Eye (tissue), 1 donor: ENCODE data around the gene CASZ1.
A peak's percentile ranks its signal among the peaks of the same experiment; 100 is the strongest.

Source experiments
- DNase-seq: peaks from one replicate; pipeline ENCODE4 v3.0.0-alpha.2; 2015

The CASZ1 gene

DNA sequence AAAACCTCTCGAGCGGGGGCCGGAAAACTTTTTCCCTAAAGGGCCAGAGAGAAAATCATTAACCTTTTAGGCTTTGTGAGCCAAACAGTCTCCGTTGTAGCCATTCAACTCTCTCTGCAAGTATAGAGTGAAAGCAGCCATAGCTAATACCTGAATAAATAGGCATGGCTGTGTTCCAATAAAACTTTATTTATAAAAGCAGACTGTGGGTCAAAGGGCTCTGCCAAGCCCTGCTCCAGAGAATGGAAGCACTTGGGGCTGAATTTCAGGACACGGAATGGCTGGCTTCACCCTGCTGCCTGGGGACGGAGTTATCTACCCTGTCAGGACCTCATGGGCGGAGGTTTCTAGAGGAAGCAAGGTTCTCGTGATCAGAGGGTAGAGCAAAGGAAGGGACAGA, 92.7 kb downstream of the CASZ1 start:
- DNase-seq = no peak

- DNase-seq = peak; percentile 83
These were observed 95.3 kb downstream of the CASZ1 start for GRCh38 chr1:10701145-10701544.

DNA sequence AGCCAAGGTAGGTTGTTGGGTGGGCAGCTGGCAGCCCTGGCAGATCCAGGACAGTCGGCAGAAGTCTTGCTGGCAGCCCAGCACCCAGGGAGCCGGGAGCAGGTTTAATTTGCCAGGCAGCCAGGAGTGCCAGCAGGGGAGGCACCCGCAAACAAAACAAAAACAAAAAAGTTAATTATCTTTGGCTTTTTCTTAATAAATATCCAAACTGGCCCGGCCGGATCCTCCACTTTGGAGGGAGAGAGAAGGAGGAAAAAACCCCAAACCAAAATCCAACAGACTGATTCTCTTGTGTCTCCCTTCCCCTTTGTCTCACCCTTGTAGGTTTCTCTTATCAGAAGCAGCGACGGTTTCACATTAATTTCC, 97.0 kb downstream of the CASZ1 start:
- no peak for DNase-seq

DNA sequence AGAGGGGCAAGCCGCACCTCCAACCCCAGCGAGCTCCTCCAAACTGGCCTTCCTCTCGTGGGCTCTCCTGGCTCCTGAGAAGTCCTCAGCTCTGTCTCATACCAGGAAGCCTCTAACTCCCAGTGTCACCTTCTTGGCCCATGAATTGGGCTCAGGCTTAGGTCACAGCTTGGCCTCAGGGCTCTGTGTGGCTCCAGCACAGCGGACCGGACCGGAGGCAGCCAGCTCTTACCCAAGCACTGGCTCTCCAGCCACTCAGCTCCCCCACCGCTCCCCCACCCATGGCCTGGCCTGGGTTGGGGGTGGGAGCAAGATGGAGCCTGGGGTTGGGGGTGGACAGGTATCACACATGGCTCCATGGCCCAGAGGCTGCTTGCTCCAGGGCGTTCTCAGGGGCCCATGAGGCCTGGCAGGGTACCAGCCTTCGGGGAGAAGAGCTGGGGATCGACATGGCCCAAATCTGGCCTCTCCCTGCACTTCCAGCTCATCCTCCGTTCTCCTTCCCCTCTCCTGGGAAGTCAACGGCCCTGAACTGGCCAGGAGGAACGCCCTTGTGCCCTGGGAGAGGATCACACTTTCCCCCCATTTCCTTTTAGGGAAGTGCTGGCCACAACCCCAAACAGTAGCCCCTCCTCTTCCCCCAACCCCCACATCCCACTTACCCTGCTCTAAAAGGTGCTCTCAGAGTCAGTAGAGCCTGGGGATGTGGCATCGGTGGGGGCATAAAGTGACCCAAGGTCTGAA, 97.5 kb downstream of the CASZ1 start:
- DNase-seq = no peak

DNA sequence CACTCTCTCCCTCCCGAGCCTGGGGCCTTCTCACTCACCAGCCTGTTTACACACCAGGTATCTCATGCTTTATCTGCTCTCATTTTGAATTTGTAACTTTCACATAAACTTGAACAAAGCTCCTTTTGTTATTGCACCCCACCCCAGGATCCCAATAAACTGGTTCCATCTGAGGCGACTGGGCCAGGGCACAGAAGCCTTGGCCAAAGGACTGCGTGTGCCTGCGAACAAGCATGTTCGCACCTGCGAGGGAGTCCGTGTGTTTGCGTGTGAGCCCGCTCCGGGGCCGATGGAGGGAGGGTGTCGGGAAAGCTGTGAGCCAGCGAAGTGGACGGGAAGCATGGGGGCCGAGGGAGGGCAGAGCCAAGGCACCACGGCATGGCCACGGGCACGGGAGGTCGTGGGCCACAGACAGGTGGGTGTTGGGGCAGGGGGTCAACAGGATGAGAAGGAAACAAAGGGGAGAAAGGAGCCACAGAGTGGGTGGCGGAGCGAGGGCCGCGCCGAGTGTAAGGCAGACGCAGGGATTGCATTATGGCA, 98.8 kb downstream of the CASZ1 start:
- no peak for DNase-seq

DNA sequence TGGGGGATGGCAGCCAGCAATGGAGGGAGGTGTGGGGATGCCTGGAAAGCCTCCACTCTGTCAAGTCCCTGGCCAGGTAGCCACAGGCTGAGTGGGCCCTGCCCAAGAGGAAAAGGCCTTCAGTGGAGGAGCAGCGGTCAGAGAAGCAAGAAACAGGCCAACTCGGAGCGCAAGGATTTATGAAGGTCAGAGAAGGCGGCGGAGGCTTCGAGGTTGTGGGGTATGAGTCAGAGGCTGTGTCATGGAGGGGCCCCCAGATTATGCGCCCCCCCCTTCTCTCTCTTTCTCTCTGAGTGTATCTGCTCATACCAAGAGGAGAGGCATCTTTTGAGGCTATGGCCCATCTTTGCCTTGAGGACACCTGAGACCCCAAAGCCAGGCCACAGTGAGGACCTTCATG, 99.5 kb downstream of the CASZ1 start:
- no peak for DNase-seq

GRCh38 chr1:10694633-10695627, 101.5 kb downstream of the CASZ1 start:
- DNase-seq = peak; percentile 93

DNA sequence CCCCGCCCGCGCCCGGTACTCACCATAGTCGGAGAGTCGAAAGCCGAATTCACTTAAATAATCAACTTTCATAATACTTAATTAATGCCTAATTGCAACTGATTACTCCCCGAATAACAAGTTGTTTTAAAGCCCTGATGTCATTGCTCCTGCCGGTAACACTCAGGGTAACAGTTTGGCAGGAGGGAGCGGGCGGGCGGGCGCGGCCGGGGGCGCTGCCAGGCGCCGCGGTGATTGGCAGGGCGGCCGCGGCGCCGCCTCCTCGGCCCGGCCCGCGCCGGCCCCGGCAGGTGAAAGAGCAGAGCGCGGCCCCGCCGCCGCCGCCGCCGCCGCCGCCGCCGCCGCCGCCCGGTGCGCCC, 102.2 kb downstream of the CASZ1 start:
- peak; percentile 73 for DNase-seq

DNA sequence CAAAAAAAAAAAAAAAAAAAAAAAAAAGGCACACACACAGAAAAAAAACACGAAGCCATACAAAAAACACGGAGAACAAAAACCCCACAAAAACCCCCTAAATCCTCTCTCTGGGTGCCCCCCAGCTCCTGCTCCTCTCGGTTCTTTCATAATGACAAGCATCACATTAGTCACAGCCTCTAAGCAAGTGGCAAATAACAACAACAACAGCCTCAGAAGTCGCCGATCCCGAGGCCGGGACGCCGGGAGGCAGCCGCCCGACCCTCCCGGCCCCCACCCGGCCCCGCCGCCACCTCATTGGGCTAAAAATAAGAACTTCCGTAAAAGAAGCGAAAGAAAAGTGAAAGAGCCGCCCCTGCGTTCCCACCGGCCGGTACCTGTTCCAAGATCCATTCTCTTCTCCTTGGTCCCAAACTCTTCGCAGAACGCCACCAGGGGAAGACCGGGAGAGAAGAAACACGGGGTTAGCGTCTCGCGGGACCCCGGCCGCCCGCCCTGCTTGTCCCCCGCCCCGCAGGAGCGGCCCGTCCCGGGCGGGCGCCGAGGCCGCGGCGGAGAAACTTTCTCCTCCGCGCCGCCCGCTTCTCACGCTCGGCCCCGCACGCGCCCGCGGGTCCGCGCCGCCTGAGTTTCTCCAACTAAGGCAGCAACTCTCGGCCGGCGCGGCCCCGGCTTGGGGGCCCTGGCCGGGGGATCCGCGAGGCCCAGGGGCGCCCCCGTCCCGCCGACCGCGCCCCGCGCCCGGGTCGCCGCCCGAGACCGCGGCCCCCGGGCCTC, 102.8 kb downstream of the CASZ1 start:
- peak; percentile 66 for DNase-seq

DNA sequence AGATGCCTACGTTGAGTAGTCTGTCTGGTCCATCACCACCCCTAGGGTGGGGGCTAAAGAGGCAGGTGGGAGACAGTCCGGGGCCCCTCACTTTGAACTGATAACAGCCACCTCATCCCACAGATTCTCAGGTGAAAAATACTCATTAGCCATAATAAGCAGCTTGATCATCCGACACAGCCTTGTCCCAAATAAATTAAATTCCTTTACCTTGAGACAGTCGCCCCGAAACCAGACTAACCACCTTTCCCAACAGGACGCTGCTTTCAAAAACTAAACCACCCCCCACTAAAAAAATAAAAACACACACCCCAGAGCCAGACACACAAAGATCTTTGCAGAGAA, 103.3 kb downstream of the CASZ1 start:
- DNase-seq = no peak

DNA sequence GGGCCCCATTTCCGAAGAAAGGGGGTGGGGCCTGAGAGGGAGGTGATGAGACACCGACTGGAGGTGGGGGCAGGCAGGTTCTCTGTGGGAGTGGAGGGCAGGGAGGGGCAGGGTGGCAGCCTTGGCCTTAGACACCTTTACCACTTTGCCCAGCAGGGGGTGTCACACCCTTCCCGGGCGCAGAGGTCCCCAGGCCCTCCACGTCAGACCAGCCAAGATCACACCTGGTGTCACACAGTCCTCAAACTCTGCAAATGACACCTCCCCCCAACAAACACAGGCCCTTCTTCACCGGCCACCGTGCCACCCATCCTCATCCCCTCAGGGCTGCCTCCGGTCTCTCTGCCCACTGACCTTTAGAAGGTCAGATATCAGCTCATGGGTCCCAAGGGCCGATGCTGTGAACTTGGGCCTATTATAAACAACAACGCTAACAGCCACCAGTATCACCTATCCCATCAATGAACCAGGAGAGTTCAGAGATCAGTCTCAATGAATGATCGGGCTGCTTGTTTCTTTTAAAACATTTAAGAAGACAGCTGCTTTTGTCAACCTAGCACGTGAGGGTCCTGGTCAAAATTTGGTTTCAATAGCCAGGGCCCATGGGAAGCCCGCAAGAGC, 103.9 kb downstream of the CASZ1 start:
- DNase-seq = peak; percentile 20

DNA sequence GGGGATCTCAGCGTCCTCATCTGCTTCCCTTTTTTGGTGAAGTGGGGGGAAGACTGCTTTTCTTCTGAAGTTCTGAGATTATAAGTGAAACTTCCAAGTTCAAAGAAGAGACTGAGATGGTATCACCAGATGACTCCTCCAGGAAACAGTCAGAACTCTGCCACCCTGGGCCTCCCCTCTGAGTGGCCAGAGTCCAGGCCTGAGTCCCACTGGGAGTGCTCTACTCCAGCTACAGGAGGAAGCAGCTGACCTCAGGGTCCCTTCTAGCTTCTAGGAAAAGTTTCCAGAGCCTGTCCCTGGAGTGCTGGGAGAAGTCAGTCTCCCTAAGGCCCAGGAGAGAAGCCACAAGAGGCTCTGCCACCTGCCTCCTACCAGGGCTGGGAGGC, 104.7 kb downstream of the CASZ1 start:
- DNase-seq = no peak

GRCh38 chr1:10691075-10691739, 105.2 kb downstream of the CASZ1 start:
- no peak for DNase-seq

DNA sequence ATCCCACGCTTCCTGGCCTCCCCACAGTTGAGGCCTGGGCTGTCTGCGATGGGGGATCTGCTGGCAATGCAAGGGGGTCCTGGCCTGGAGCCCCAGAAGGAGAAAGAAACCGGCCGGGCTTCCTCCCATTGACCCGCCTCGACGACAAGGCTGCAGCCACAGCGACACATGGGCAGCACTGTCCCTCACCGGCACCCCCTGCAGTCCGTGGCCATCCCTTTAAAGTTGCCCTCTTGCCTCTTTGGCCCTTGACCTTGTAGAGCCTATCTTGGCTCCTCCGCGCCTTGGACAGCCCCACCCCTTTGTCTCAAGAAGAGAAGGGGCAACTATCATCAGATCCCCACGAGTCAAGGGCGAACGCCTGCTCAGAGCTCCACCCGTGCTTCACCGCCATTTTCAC, 106.0 kb downstream of the CASZ1 start:
- DNase-seq = no peak

GRCh38 chr1:10688409-10688786, 108.0 kb downstream of the CASZ1 start:
- peak; percentile 5 for DNase-seq

DNA sequence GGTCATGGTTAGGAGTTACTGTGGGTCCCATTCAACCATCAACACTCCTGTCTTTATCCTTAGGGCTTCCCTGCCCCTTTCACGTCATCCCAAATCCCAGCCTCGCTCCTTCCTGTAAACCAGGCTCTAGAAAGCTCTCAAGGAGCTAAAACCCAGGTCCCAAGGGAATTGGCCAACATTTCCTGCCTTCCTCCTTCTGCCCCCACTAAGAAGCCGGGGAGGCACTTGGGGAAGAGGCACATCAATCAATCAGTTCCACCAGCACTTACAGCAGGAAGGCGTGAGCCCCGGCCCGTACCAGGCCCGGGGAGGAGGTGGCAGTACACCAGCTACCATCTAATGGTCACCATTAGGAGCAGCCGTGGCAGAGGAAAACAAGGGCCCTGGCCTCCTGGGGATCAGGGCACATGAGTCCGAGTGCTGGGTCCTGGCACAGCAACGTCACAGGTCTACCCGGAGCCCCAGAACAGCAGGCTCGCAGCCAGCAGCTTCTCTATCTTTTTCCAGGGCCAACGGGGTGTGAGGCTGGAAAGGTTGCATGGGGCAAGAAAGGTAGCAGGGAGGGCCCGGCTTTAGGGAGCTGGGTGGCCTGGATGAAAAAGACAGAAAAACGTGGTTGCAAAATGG, 108.6 kb downstream of the CASZ1 start:
- DNase-seq = peak; percentile 39

DNA sequence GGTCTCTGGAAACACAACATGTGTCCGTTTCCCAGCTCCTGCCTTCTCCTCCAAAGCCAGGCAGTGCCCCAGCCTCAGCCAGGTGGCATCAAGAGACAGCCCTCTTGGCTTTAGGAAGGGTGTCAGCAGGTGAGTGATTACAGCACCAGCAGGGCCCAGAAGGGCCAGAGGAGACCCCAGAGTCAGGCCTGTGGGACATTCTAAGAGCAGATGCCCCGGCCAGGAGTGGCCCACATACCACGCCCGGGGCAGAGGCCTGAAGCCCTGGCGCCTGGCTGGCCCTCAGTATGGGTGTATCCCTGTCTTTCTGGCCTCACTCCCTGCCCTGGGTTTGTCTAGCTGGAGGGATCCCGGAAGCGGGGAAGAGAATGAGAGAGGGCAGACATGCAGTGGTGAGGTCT, 109.2 kb downstream of the CASZ1 start:
- peak; percentile 13 for DNase-seq

DNA sequence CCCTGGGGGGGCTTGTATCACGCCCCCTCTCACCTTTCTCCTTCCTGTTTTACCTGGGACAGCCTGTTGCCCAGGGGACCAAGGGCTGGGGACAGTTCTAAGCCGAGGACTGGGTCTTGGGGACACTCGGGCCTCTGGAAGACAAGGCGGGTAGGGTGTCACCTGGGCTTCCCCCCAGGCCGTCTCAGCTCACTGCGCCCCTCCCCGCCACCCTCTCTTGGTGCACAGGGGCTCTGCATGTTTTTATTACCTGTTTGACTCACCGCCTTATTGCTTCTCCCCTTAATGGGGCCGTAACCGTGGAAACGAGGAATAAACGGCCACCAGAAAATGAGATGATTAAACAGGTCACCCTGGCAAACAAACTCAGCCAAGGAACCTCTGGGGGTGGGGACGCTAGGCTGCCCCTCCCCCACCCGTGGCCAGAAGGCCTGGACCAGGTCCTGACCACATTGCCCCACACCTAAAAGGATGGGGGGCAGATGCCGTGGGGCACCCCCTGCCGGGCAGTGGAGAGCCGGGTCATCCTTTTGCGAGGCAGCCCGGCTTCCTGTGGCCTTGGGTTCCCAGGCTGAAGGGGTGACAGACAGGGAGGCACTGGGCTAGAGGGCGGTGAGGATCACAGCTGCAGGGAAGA, 109.9 kb downstream of the CASZ1 start:
- peak; percentile 26 for DNase-seq

- peak; percentile 57 for DNase-seq
These were observed 110.5 kb downstream of the CASZ1 start for GRCh38 chr1:10685808-10686403.

- DNase-seq = no peak
These were observed 111.1 kb downstream of the CASZ1 start for GRCh38 chr1:10685196-10685807.
